ENCODE data around the gene SLC16A8. TPM values are rescaled to one million over a fixed set of nuclear protein-coding genes. Genes with fewer than 3 reads are reported as not detected.
A peak's percentile ranks its signal among the peaks of the same experiment; 100 is the strongest.
"Not testable (repeated sequence)": the region's sequence is repeated elsewhere in the genome, so short reads cannot be mapped to it uniquely, and the experiment has no call there.

SLC16A8 gene, protein sequence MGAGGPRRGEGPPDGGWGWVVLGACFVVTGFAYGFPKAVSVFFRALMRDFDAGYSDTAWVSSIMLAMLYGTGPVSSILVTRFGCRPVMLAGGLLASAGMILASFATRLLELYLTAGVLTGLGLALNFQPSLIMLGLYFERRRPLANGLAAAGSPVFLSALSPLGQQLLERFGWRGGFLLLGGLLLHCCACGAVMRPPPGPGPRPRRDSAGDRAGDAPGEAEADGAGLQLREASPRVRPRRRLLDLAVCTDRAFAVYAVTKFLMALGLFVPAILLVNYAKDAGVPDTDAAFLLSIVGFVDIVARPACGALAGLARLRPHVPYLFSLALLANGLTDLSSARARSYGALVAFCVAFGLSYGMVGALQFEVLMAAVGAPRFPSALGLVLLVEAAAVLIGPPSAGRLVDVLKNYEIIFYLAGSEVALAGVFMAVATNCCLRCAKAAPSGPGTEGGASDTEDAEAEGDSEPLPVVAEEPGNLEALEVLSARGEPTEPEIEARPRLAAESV
- total RNA-seq (2014; rRNA removed; shearing (Covaris generic)), result not detected in 2 replicates

DNA sequence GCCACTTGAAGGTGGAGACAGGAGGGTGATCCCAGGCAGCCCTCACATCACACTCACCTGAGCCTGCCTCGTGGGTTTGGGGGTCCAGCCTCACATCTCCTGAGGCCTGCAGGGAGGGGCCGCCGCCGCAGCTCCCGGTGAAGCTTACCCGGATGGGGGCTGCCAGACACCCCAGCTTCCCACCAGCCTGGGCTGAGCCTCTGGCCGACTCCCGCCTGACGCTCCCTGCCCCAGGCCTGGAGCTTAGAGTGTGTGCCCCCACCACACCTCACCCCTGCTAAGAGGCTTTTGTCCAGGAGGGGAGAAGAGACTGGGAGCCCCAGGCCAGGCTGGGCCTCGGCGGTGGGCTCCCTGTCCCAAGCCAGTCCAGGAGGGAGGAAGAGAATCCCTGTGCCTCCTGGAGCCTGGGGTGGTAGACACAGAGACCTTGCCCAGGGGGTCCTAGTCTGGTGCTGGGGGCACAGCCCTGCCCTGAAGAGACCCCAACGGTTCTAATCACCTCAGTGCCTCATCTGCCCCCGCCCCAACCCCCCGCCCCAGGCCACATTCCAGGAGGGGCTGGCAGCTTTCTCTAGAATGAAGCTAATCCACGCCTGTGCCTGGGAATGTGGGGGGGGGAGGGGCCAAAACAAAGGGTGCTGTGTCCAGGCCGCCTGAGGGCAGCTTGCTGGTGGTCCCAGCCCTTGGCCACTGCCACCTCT lies at the start of gene SLC16A8:
TSS of gene SLC16A8 (minus strand) at position 254 of the 701 bp plus-strand sequence. CDS start 1,311 bp downstream, outside the sequence.
- no peak for DNase-seq (ENCODE audit: low read depth)

DNA sequence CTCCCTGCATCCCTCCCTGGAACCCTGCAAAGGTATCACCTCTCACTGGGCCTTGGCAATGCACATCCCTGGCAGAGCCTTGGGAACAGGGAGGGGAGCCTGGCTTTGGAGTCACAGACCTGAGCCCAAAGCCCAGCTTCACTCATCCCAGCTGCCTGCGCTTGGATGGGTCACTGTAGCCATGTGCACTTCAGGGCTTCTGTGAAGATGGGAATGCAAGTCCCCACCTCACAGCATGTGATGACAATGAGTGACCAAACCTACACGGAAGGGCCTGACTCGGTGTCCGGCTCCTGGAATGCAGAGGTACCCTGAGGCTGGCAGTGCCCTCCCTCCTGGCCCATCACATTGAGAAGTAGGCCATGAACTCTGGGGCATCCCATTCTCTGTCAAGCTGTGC lies 49.3 kb upstream of the SLC16A8 start:
- DNase-seq (ENCODE audit: low read depth), result no peak

DNA sequence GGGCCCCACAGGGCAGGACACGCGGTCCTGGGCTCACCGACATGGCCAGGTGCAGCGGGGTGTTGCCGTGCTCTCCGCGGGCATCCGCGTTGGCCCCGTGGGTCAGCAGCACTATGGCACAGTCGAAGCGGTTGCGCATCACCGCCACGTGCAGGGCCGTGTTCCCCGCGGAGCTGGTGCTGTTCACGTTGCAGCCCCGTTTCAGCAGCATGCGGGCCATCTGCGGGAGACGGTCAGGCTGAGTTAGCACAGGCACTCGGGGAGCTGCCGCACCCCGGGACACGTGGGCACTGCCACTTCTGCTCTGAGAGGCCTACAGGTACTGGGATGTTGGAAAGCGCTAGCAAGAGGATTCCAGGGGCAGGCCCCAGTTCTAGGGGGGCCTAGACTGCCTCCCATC lies 48.8 kb upstream of the SLC16A8 start:
- DNase-seq (ENCODE audit: low read depth), result no peak

DNA sequence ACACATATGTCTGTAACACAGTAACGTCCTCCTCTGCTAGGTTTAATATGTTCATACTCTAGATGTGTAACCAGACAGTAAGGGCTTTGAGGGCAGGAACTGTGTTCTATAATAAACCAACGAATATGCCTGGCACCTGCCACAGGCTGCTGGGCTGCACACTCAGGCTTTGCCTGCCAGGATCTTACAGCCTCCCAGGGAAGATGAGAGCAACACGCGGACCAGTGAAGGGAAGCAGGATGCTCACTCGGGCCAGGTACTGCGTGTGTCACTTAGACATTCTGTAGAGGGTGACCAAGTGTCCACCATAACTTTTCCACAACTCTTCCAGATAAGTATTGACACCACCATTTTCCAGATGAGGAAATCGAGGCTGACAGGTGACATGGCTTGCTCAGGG lies 48.2 kb upstream of the SLC16A8 start:
- no peak for DNase-seq (ENCODE audit: low read depth)

DNA sequence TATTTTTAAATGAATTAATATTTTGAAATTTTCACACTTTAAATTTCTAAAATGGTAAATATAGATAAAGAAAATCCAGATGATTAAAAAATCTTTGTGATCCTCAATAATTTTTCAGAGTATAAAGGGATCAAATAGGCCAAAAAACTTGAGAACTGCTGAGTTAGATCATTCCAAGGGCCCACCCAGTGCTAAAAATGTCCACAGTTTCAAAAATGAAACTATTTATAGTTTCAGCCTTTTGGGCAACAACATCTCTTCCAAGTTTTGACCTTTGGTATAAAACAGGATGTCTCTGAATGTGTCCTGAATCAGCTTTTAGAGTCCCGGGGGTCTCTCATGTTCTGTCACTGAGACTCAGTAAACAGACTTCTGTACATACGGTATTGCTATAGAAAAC lies 47.4 kb upstream of the SLC16A8 start:
- DNase-seq (ENCODE audit: low read depth), result no peak

DNA sequence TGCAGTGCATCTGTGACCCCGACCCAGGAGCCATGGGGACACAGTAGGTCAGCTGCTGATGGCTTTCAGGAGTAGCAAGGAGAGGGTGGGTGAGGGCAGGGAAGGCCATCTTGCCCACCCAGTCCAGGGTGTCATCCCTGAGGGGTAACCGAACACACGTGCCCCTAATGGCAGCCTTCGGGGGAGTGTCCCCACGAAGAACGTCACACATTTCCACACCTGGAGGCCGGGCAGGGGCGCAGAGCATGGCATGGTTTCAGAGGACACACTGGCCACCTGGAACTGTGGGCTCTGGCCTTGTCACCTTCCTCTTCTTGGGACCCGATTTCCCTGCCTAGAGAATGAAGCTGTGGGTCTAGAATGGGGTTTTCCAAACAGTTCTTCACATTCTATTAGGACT lies 45.9 kb upstream of the SLC16A8 start:
- DNase-seq (ENCODE audit: low read depth), result no peak

DNA sequence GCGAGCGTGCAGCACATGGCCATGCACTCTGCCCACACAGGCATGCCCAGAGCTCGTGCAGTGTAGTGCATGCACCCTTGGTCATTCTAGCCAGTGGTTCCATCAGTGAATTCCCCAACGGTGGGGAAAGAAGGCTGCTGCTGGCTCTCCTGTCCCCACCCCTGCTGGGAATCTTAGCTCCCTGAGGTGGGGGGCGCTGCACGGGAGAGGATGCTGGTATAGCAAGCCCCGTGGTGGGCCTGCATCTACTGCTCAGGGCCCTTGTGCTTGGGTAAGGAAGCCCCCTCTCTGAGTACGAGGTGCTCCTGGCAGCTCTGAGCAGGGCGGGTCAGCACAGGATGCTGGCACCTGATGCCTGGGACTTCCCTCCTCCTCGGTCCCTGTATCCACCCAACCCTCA lies 45.0 kb upstream of the SLC16A8 start:
- no peak for DNase-seq (ENCODE audit: low read depth)

DNA sequence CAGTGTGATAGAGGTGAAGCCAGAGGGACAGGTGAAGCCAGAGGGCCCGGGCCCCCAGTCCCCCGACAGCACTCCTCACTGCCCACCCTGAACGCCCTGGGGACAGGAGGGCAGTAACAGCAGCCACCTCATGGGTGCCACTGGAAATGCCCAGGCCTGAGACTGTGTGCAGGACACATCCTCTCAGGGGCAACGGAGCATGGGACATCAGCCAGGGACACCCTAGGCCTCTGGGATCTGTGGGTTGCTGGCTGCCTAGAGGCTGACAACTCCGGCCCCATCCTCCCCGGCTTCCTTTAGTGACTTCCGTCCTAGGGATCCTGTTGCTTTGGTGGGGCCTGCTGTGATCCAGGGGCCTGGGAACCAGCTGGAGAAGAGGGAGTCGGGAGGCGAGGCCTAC lies 43.9 kb upstream of the SLC16A8 start:
- DNase-seq (ENCODE audit: low read depth), result no peak

DNA sequence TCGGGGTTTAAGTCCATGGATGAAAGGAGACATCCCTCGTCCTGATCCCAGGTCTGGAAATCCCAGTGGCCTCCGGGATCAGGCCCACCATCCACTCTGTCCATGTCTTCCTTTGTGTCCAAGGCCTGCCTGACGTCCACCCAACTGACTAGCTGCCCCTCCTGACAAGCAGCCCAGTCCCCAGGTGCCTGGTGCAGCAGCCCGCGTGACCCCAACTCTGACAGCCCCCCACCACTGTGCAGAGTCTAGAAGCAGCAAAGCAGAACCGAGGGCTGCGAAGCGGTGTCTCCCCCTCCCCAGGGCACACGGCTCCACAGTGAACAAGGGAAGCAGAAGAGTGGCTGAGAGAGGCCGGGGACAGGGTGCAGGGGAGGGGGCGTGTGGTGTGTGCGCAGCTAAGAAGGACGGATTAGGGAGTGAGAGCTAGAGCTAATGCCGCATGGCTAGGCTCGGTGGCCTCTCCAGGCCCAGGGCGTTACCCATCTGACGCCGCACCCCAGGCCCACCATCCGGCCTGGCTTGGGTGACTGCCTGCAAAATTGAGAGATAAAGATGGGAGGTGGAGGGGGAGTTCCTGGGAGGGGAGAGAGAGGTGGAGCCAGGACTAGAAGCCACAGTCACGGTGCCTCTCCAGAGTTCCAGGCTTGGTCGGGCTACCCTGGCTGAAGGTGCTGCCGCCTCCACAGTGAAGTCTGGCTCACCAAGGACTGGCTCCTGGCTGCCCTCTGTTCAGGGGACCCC lies 43.1 kb upstream of the SLC16A8 start:
- no peak for DNase-seq (ENCODE audit: low read depth)

DNA sequence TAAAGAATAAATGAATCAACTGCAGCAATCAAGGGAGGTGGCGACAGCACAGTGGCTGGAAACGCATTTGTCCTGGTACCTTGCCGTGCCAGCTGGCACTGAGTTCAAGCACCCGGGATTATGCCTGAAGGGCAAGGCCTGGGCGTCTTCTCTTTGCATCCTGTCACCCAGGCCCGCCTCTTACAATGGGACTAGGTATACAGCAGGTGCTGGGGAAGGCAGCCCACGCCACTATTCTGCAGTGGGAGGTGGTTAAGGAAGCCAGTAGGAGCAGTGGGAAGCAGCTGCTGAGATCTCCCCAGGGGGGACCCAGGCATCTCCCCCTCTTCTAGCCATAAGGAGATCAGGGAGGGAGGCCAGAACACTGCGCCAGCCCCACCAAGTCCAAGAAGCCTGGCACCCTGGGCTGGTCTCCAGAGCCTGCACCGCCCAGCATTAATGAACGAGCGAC lies 41.8 kb upstream of the SLC16A8 start:
- DNase-seq (ENCODE audit: low read depth), result no peak

DNA sequence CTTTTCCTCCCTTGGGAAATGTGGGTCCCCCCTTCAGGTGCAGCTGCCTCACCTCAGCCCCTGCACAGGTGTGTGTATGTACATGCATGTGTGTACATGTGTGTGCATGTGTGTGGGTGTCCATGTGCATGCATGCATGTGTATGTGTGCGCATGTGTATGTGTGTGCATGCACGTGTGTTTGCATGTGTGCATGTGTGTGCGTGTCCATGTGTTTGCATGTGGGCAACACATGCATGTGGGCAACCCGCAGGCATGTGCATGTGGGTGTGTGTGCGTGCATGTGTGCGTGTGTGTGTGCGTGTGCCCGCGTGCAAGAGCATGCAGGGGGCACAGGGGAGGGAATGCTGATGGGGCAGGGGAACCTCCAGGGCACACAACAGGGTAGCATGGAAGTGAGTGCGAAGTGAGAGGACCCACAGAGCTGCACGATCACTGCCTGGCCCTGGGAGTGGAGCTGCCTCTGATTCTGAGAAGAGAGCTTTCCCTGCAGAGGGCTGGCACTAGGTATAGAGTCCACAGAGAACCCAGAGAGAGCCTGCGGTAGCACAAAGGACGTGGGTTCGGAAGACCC lies 41.1 kb upstream of the SLC16A8 start:
- DNase-seq (ENCODE audit: low read depth), result no peak

DNA sequence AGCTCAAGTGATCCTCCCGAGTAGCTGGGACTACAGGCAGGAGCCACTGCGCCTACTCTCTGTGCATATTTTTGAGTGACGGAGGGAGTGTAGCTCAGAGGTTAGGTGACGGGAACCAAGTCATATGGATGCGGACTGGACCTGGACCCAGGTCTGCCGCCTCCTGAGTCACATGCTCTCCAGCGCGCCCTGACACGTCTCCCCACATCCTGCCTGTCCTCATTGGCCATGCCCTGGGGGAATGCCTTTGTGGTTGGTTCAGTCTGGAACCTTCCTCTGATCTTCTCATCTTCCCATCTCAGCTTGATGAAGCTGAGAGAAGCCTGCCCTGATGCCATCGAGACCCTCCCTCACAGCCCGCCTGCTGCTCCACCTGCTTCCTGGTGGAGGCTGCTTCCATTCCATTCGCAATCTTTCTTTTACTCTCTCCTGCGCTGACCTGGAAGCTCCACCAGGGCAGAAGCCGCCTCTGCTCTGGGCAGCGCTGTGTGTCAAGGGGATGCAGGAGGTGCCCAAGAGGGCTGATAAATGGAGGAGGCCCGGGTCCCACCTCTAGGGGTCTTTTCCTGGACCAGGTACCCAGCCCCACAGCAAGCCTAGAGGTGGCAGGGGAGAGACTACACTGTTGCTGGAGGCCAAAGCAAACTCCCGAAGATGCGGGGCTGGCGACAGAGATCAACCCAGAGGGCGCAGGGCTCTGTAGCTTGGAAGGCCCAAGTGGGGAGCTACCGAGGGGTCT lies 40.4 kb upstream of the SLC16A8 start:
- DNase-seq (ENCODE audit: low read depth), result peak; percentile 48

DNA sequence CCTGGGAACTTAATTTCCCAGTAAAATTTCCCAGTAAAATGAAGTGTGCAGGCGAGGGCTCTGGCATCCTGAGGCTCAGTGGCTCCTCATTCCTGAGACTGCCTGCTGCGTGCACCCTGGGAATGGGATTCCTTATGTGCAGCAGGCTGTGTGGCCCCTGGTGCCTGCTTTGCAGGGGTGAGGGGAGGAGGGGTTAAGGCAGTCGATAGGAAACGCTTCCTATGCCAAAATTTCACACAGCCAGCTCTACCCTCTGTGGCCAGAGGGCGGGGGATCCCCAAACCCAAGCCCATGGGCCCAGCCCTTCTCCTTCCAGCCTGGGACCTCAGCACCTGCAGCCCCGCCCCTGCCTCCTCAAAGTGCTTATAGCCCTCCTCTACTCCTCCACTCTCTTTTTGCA lies 38.6 kb upstream of the SLC16A8 start:
- no peak for DNase-seq (ENCODE audit: low read depth)

DNA sequence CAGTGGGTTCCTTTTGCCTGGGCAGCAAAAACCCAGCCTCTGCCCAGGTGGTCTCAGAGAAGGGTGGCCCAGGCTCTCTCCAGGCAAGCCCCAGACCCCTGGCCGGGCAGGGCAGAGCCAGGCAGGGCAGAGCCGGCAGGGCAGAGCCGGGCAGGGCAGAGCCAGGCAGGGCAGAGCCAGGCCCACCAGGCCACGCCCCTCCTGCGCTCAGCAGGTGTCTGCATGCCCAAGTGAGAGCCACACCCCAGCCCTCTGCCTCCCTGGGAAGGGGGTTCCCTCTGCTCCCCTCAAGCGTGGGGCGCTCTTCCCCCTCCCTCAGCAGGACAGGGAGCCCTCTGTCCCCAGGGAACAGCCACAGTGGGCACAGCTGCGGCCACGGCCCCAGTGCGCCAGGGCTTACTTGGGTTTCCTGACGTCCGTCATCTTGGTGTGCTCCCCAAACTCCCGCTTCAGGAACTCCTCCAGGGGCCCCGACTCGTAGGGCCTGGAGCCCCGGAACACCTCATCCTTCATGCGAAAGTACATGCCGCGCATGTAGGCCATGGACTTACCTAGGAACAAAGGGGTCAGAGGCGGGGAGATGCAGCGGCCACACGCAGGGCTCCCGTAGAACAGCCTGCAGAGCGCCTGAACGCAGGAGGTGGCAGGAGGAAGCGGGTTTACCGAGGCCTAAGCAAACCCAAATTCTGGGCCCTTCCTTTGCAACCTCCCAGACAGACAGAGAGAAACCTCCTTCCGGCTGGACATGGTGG lies 36.6 kb upstream of the SLC16A8 start:
- no peak for DNase-seq (ENCODE audit: low read depth)

DNA sequence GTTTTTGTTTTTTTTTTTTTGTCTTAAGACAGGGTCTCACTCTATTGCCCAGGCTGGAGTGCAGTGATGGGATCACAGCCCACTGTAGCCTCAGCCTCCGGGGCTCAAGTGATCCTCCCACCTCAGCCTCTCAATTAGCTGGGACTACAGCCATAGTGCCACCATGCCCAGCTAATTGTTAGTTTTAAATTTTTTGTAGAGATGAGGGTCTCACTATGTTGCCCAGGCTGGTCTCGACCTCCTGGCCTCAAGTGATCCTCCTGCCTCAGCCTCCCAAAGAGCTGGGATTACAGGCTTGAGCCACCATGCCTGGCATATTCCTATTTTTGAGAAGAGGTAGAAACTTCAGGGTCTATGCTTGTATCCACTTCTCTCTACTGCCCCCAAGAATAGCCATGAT lies 34.8 kb upstream of the SLC16A8 start:
- DNase-seq (ENCODE audit: low read depth), result not testable (repeated sequence)

DNA sequence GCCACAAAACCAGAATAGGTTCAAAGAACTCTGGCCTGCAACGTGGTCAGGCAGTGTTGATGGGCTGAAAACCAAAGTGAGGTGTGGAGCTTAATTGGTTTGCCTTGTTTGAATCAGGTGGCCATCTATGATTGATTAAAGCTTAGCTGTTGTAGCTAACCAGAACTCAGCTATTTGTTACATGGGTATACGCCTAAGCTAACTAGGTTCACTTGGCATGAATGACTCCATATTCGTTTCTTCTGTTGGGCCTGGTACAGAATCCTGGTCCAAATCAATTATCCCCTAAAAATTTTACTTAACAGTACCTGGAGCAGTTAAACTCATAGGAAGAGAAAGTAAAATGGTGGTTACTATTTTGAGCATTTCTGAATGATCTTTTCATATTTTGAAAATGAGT lies 34.2 kb upstream of the SLC16A8 start:
- DNase-seq (ENCODE audit: low read depth), result no peak

DNA sequence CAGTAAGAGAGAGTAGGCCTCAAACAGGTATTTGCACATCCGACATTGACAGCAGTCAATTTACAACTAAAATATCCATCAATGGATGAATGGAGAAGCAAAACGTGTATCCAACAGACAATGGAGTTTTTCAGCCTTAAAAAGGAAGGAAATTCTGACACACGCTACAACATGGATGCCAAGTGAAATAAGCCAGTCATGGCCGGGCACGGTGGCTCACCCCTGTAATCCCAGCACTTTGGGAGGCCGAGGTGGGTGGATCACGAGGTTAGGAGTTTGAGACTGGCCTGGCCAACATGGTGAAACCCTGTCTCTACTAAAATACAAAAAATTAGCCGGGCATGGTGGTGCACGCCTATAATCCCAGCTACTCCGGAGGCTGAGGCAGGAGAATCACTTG lies 33.6 kb upstream of the SLC16A8 start:
- not testable (repeated sequence) for DNase-seq (ENCODE audit: low read depth)

DNA sequence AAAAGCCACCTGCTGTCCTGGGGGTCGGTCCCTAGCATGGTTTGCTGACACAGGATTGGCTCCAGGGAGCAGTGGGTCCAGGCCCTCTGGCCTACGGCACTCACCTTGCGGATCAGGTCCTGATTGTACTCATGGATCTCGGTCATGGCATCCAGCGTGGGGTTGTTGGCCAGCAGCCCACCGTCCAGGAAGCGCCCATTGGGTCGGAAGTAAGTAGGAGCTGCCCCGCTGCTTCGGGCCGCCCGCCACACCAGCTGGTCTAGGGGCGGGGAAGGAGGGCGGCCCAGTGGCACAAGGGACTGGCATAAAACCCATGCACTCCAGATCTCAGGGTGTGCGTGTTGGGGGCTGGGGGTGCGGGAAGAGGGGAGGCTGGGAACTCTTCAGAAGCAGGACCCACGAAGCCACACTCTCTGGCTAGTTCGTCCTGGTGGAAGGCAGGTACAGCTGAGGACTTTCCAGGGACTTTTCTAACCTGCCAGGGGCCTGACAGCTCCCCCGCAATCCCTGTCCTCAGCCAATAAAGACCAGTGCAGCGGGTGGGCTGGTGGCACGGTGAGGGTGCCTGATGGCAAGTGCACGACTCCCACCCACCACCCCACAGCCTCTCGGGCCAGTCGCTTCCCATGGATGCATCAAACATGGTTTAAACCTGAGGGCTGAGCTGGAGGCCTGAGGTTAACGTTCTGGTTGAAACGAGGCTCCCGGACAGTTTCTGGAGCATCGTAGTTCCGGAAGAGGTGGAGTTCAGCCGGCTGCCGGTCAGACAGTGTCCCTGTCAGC lies 31.6 kb upstream of the SLC16A8 start:
- DNase-seq (ENCODE audit: low read depth), result no peak
